ENCODE measurements around the gene LANCL1. TPM values are rescaled to one million over a fixed set of nuclear protein-coding genes. Genes with fewer than 3 reads are reported as not detected.
A peak's percentile ranks its signal among the peaks of the same experiment; 100 is the strongest.

The LANCL1 gene
- total and polyA plus RNA-seq, 4 donors = 6.8 to 53.9 (median 19.5) TPM

DNA sequence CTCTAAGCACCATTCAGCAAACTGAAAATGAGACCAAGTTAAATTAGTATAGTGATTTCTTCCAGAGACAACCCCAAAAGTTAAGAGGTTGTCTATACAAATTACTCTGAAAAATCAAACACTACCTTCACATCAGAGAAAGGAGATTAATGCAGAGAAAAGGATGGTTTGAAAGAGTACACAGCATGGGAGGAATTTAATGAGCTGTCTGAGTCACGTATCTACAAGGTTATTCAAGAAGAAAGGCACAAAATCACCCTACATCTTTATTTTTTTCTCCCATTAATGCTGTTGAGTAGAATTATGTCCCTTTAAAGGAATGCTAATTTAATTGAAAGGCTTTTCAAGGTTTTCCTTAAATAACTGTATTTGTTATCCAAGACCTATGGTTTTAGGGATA lies 41.1 kb downstream of the LANCL1 start:
- no peak overlapping the region for H3K4me3 ChIP-seq
- WGBS, 2 donors = 92 to 98% methylated on average over 1 of the region's 1 CpG
- no peaks in the 10 kb centered on the region for H3K9me3 ChIP-seq (ENCODE audit: control insufficient read depth in 4 of 4, insufficient read depth in 3 of 4, low read length in 3 of 4)
- DNase-seq (no peak), ATAC-seq (ENCODE audit: insufficient read depth, low FRiP score) (no peak)
- peaks cover 0 to 2% (median 0%) of the 10 kb centered on the region in 5 donors for H3K4me1 ChIP-seq (ENCODE audit: control insufficient read depth in 5 of 5, insufficient read depth in 5 of 5, low read length in 5 of 5)
- no peaks in the 10 kb centered on the region for H3K27me3 ChIP-seq (ENCODE audit: control insufficient read depth in 3 of 3, insufficient read depth in 3 of 3, low read length in 2 of 3)
- H3K36me3 ChIP-seq (ENCODE audit: control insufficient read depth in 4 of 4, insufficient read depth in 4 of 4, low read length in 4 of 4) = peaks cover 15 to 32% (median 23%) of the 10 kb centered on the region in 4 donors
- H3K27ac ChIP-seq (ENCODE audit: low read depth in 1 of 2, low read length in 1 of 2) = no peak overlapping the region
- TF ChIP-seq, protein P1, sequence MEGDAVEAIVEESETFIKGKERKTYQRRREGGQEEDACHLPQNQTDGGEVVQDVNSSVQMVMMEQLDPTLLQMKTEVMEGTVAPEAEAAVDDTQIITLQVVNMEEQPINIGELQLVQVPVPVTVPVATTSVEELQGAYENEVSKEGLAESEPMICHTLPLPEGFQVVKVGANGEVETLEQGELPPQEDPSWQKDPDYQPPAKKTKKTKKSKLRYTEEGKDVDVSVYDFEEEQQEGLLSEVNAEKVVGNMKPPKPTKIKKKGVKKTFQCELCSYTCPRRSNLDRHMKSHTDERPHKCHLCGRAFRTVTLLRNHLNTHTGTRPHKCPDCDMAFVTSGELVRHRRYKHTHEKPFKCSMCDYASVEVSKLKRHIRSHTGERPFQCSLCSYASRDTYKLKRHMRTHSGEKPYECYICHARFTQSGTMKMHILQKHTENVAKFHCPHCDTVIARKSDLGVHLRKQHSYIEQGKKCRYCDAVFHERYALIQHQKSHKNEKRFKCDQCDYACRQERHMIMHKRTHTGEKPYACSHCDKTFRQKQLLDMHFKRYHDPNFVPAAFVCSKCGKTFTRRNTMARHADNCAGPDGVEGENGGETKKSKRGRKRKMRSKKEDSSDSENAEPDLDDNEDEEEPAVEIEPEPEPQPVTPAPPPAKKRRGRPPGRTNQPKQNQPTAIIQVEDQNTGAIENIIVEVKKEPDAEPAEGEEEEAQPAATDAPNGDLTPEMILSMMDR (IDR thresholded peaks at IDR 0.05; ENCODE audit: control extremely low read depth, extremely low read depth) = no peak
- no peak overlapping the region for H3K9ac ChIP-seq (ENCODE audit: insufficient read depth in 1 of 2, low read length in 2 of 2)

DNA sequence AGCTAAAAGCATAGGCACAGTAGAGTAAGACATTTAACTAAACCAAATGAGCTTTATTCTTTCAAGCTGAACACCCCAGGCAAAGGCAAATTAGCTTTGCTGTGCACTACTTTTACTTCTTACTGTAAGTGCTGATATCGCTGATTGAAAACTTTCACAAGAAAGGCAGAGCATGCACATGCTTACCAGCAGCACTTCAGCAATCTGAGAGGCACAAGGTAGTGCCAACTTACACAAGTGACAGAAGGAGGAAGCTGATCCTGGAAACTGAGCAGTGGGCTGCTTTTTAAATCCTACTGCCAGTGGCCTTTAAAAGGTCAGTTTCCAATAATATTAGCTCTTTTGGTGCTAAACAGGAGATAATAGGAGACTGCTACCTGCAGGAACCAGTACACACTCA lies 43.9 kb downstream of the LANCL1 start:
- H3K9ac ChIP-seq (ENCODE audit: insufficient read depth in 1 of 2, low read length in 2 of 2) = no peak overlapping the region
- ATAC-seq (ENCODE audit: insufficient read depth, low FRiP score) (no peak), DNase-seq (peak in 2 of 3 donors; percentile 3 to 34)
- no peaks in the 10 kb centered on the region for H3K27me3 ChIP-seq (ENCODE audit: control insufficient read depth in 3 of 3, insufficient read depth in 3 of 3, low read length in 2 of 3)
- peaks cover 0 to 3% (median 0%) of the 10 kb centered on the region in 4 donors for H3K9me3 ChIP-seq (ENCODE audit: control insufficient read depth in 4 of 4, insufficient read depth in 3 of 4, low read length in 3 of 4)
- no peak overlapping the region for H3K27ac ChIP-seq (ENCODE audit: low read depth in 1 of 2, low read length in 1 of 2)
- TF ChIP-seq, protein P1 (IDR thresholded peaks at IDR 0.05; ENCODE audit: control extremely low read depth, extremely low read depth) = no peak
- H3K36me3 ChIP-seq (ENCODE audit: control insufficient read depth in 4 of 4, insufficient read depth in 4 of 4, low read length in 4 of 4) = peaks cover 13 to 27% (median 22%) of the 10 kb centered on the region in 4 donors
- peaks cover 0 to 2% (median 0%) of the 10 kb centered on the region in 5 donors for H3K4me1 ChIP-seq (ENCODE audit: control insufficient read depth in 5 of 5, insufficient read depth in 5 of 5, low read length in 5 of 5)
- WGBS, 2 donors = 74 to 77% methylated on average over 1 of the region's 1 CpG
- H3K4me3 ChIP-seq = no peak overlapping the region

DNA sequence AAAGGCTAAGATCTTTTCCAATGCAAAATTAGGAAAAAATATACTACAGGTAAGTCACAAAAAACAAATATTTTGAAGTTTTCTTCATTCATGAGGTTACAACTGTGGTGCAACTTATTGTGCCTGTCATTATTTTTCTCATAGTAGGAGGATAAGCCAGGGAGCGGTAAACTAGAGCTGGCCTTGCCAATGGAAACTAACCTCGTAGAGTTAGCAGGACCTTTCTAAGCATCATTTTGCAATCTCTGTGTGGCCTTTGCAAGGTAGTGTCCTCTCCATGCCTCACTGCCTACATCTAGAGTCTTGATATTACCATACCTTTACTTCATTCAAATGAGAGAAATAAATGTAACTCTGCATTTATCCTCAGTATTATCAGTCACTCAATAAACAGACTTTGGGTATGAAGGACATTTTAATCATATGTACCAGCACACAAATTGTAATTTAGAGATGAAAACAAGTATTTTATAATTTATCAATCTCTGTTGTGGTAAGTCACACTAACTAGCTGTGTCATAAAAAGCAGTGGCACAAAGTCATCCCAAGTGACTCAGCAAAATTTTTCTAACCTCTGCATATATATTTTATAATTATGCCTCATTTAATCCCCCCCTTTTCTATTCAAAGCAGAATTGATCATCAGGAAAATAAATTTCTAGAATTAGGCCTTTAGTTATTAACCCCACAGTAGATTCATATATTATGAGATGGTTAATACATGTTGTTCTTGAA lies 47.0 kb downstream of the LANCL1 start:
- H3K4me1 ChIP-seq (ENCODE audit: control insufficient read depth in 5 of 5, insufficient read depth in 5 of 5, low read length in 5 of 5) = peaks cover 0 to 2% (median 0%) of the 10 kb centered on the region in 5 donors
- ATAC-seq (ENCODE audit: insufficient read depth, low FRiP score) (no peak), DNase-seq (no peak)
- H3K9me3 ChIP-seq (ENCODE audit: control insufficient read depth in 4 of 4, insufficient read depth in 3 of 4, low read length in 3 of 4) = peaks cover 0 to 13% (median 0%) of the 10 kb centered on the region in 4 donors
- 93 to 98% methylated on average over 2 of the region's 2 CpGs for WGBS, 2 donors
- TF ChIP-seq, protein P1 (IDR thresholded peaks at IDR 0.05; ENCODE audit: control extremely low read depth, extremely low read depth) = no peak
- H3K27ac ChIP-seq (ENCODE audit: low read depth in 1 of 2, low read length in 1 of 2) = no peak overlapping the region
- H3K9ac ChIP-seq (ENCODE audit: insufficient read depth in 1 of 2, low read length in 2 of 2) = no peak overlapping the region
- H3K4me3 ChIP-seq = no peak overlapping the region
- H3K36me3 ChIP-seq (ENCODE audit: control insufficient read depth in 4 of 4, insufficient read depth in 4 of 4, low read length in 4 of 4) = peaks cover 6 to 14% (median 12%) of the 10 kb centered on the region in 4 donors
- H3K27me3 ChIP-seq (ENCODE audit: control insufficient read depth in 3 of 3, insufficient read depth in 3 of 3, low read length in 2 of 3) = no peaks in the 10 kb centered on the region
